Islet of Langerhans (tissue), 1 donor: ENCODE data around the gene STMP1.

Experiments
- FAIRE-seq: peaks from one replicate; lab custom pipeline; 2011; peaks lifted over from hg19 to GRCh38; lab: Jason Lieb, UNC

Gene STMP1

GRCh38 chr7:135723411-135723810, 61.1 kb downstream of the STMP1 start:
- FAIRE-seq: no peak
